T-helper 1 cell treated with Interleukin-12 subunit alpha and Interleukin-12 subunit beta and Interleukin-4 antibody, amounts not matched to agents 30 ng/mL and 1 ng/mL, for 36 hours (primary cell): ENCODE measurements around the gene CNST. TPM values are rescaled to one million over a fixed set of nuclear protein-coding genes. Genes with fewer than 3 reads are reported as not detected.
"Not testable (repeated sequence)": the region's sequence is repeated elsewhere in the genome, so short reads cannot be mapped to it uniquely, and the experiment has no call there.

Experiments used
- intact Hi-C: fragments of 100-400 bp; cut with micrococcal nuclease; formaldehyde crosslinking; loops from one replicate; pipeline ENCODE4 v1.15.1; 2024
- total RNA-seq: library from RNA; stranded (reverse); gene quantifications from 2 replicates; pipeline ENCODE4 v1.2.3, GENCODE V29; 2022

CNST gene
- total RNA-seq, 1 donor from 2014 or later = 33.7 TPM

- intact Hi-C loops = no loop called here
Measured at GRCh38 chr1:246583056-246583440, 16.8 kb downstream of the CNST start.

GRCh38 chr1:246583448-246584185 lies 17.4 kb downstream of the CNST start:
- intact Hi-C loops = no loop called here

- intact Hi-C loops = no loop called here
Measured at GRCh38 chr1:246587032-246587431, 20.8 kb downstream of the CNST start.

GRCh38 chr1:246587606-246588005 lies 21.4 kb downstream of the CNST start:
- intact Hi-C loops = no loop called here

GRCh38 chr1:246588159-246588721 lies 22.0 kb downstream of the CNST start:
- intact Hi-C loops = no loop called here

- intact Hi-C loops = not testable (repeated sequence)
Measured at GRCh38 chr1:246589919-246590318, 23.7 kb downstream of the CNST start.

GRCh38 chr1:246591047-246591446 lies 24.8 kb downstream of the CNST start:
- intact Hi-C loops = no loop called here

- intact Hi-C loops = no loop called here
Measured at GRCh38 chr1:246591504-246591903, 25.2 kb downstream of the CNST start.

GRCh38 chr1:246591958-246592357 lies 25.7 kb downstream of the CNST start:
- intact Hi-C loops = no loop called here

- intact Hi-C loops = no loop called here
Measured at GRCh38 chr1:246592695-246593094, 26.4 kb downstream of the CNST start.

- intact Hi-C loops = no loop called here
Measured at GRCh38 chr1:246595146-246595545, 28.9 kb downstream of the CNST start.

- intact Hi-C loops = no loop called here
Measured at GRCh38 chr1:246597340-246597739, 31.1 kb downstream of the CNST start.

GRCh38 chr1:246597971-246598370 lies 31.7 kb downstream of the CNST start:
- intact Hi-C loops = no loop called here

GRCh38 chr1:246599315-246599714 lies 33.1 kb downstream of the CNST start:
- intact Hi-C loops = no loop called here

GRCh38 chr1:246600579-246600978 lies 34.3 kb downstream of the CNST start:
- intact Hi-C loops = no loop called here

GRCh38 chr1:246602194-246602593 lies 35.9 kb downstream of the CNST start:
- intact Hi-C loops = loop anchor here (1.0 kb wide), 1 partner anchor 35 kb away; no protein-coding TSS in a partner anchor

- intact Hi-C loops = not testable (repeated sequence)
Measured at GRCh38 chr1:246605231-246605630, 39.0 kb downstream of the CNST start.

- intact Hi-C loops = no loop called here
Measured at GRCh38 chr1:246607462-246607861, 41.2 kb downstream of the CNST start.

- intact Hi-C loops = no loop called here
Measured at GRCh38 chr1:246608616-246609376, 42.5 kb downstream of the CNST start.

- intact Hi-C loops = no loop called here
Measured at GRCh38 chr1:246609632-246610031, 43.4 kb downstream of the CNST start.

GRCh38 chr1:246613096-246613758 lies 47.0 kb downstream of the CNST start:
- intact Hi-C loops = no loop called here

GRCh38 chr1:246617156-246617555 lies 50.9 kb downstream of the CNST start:
- intact Hi-C loops = no loop called here
